ENCODE data around the gene ADTRP. TPM values are rescaled to one million over a fixed set of nuclear protein-coding genes. Genes with fewer than 3 reads are reported as not detected.

ADTRP gene
- total and polyA plus RNA-seq, 2 donors (not counting 1 experiment from before 2014, with no cell fraction given) = 0.23 to 1.7 TPM

DNA sequence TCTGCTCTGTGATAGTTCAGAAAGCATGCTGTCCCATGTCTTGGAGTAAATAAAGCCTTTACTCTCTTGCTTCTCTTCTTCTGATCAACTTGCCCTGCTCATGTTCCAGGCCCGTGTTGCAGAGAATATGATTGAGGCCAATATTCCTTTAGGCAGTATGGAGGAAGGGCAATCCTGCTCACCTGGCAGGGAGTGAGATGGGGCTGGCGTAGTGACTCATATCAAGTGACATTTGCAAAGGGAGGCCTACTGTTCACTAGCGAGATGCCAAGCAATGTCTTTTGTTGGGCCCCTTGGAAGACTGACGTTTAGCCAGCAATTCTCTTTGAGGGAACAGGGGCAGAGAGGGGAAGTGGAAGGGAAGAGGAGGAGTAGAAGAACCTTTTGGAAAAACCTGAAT, 19.7 kb downstream of the ADTRP start:
- H2AFZ ChIP-seq (ENCODE audit: low read length) = no peak overlapping the region
- no peak for DNase-seq (ENCODE audit: low read depth in 2 of 2)
- H3K27me3 ChIP-seq (ENCODE audit: control insufficient read depth, insufficient read depth, low read length) = no peaks in the 10 kb centered on the region
- H3K27ac ChIP-seq (ENCODE audit: insufficient read depth, low read length) = no peak overlapping the region
- H3K4me1 ChIP-seq (ENCODE audit: control insufficient read depth, extremely low read depth, insufficient read depth, low read length) = no peaks in the 10 kb centered on the region
- TF ChIP-seq EZH2 (IDR thresholded peaks at IDR 0.05; ENCODE audit: low read length, missing control alignments) = no peak
- TF ChIP-seq, protein P1, sequence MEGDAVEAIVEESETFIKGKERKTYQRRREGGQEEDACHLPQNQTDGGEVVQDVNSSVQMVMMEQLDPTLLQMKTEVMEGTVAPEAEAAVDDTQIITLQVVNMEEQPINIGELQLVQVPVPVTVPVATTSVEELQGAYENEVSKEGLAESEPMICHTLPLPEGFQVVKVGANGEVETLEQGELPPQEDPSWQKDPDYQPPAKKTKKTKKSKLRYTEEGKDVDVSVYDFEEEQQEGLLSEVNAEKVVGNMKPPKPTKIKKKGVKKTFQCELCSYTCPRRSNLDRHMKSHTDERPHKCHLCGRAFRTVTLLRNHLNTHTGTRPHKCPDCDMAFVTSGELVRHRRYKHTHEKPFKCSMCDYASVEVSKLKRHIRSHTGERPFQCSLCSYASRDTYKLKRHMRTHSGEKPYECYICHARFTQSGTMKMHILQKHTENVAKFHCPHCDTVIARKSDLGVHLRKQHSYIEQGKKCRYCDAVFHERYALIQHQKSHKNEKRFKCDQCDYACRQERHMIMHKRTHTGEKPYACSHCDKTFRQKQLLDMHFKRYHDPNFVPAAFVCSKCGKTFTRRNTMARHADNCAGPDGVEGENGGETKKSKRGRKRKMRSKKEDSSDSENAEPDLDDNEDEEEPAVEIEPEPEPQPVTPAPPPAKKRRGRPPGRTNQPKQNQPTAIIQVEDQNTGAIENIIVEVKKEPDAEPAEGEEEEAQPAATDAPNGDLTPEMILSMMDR (conservative IDR thresholded peaks at IDR 0.05 in 1 of 2, IDR thresholded peaks at IDR 0.05 in 1 of 2; ENCODE audit: low read depth in 1 of 2, low read length in 2 of 2) = no peak
- H3K9ac ChIP-seq (ENCODE audit: insufficient read depth, low read length) = no peak overlapping the region
- no peaks in the 10 kb centered on the region for H4K20me1 ChIP-seq (ENCODE audit: control insufficient read depth, extremely low read depth, insufficient read depth, low read length)
- no peak overlapping the region for H3K4me2 ChIP-seq (ENCODE audit: extremely low read depth, insufficient read depth, low read length)
- no peaks in the 10 kb centered on the region for H3K79me2 ChIP-seq (ENCODE audit: control insufficient read depth, insufficient read depth, low read length)
- no peaks in the 10 kb centered on the region for H3K36me3 ChIP-seq (ENCODE audit: control insufficient read depth, insufficient read depth, low read length)
- no peak overlapping the region for H3K4me3 ChIP-seq (replicated peaks in 1 of 4; ENCODE audit: control extremely low read depth in 1 of 4, insufficient read depth in 1 of 4, low read depth in 3 of 4, low read length in 4 of 4)
- no peaks in the 10 kb centered on the region for H3K9me3 ChIP-seq (ENCODE audit: control insufficient read depth, insufficient read depth, low read depth, low read length)

DNA sequence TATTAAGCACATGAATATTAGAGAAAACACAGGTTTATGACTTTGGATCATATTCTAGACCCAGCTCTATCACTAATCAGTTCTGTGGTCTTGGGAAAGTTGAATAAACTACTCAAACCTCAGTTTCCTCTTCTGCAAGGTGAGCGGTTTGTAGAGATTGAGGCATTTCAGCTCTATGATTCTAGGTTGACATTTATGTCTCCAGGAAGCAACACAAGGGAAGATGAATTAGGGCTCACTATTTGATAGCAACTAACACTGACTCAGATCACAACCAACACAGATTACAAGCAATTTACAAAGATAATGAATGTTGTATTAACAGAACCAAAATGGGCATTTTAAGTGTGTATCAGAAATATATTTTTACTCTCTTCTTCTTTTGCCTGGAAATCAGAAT, 21.9 kb downstream of the ADTRP start:
- H4K20me1 ChIP-seq (ENCODE audit: control insufficient read depth, extremely low read depth, insufficient read depth, low read length) = no peaks in the 10 kb centered on the region
- H3K9ac ChIP-seq (ENCODE audit: insufficient read depth, low read length) = no peak overlapping the region
- H3K4me2 ChIP-seq (ENCODE audit: extremely low read depth, insufficient read depth, low read length) = no peak overlapping the region
- DNase-seq (ENCODE audit: low read depth in 2 of 2) = no peak
- no peak overlapping the region for H3K27ac ChIP-seq (ENCODE audit: insufficient read depth, low read length)
- H3K36me3 ChIP-seq (ENCODE audit: control insufficient read depth, insufficient read depth, low read length) = no peaks in the 10 kb centered on the region
- H3K79me2 ChIP-seq (ENCODE audit: control insufficient read depth, insufficient read depth, low read length) = no peaks in the 10 kb centered on the region
- H2AFZ ChIP-seq (ENCODE audit: low read length) = no peak overlapping the region
- no peaks in the 10 kb centered on the region for H3K9me3 ChIP-seq (ENCODE audit: control insufficient read depth, insufficient read depth, low read depth, low read length)
- H3K4me1 ChIP-seq (ENCODE audit: control insufficient read depth, extremely low read depth, insufficient read depth, low read length) = no peaks in the 10 kb centered on the region
- TF ChIP-seq, protein P1 (conservative IDR thresholded peaks at IDR 0.05 in 1 of 2, IDR thresholded peaks at IDR 0.05 in 1 of 2; ENCODE audit: low read depth in 1 of 2, low read length in 2 of 2) = no peak
- no peak for TF ChIP-seq EZH2 (IDR thresholded peaks at IDR 0.05; ENCODE audit: low read length, missing control alignments)
- H3K4me3 ChIP-seq (replicated peaks in 1 of 4; ENCODE audit: control extremely low read depth in 1 of 4, insufficient read depth in 1 of 4, low read depth in 3 of 4, low read length in 4 of 4) = no peak overlapping the region
- H3K27me3 ChIP-seq (ENCODE audit: control insufficient read depth, insufficient read depth, low read length) = no peaks in the 10 kb centered on the region

DNA sequence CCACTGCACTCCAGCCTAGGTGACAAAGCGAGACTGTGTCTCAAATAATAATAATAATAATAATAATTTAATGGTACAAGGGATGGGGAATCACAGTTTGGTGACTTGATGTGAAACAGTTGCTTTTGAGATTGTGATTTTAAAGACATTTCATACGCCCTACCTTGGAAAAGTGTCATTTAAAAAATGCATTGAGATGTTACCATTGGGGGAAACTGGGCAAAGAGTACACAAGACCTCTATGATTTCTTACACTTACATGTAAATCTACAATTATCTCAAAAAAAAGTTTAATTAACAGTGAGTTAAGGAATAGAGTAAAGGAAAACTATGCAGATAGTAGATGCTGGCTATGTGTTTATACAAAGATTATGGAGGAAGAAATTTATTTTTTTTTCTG, 22.3 kb downstream of the ADTRP start:
- H3K4me2 ChIP-seq (ENCODE audit: extremely low read depth, insufficient read depth, low read length) = no peak overlapping the region
- H3K4me3 ChIP-seq (replicated peaks in 1 of 4; ENCODE audit: control extremely low read depth in 1 of 4, insufficient read depth in 1 of 4, low read depth in 3 of 4, low read length in 4 of 4) = no peak overlapping the region
- no peak overlapping the region for H2AFZ ChIP-seq (ENCODE audit: low read length)
- H3K27ac ChIP-seq (ENCODE audit: insufficient read depth, low read length) = no peak overlapping the region
- H4K20me1 ChIP-seq (ENCODE audit: control insufficient read depth, extremely low read depth, insufficient read depth, low read length) = no peaks in the 10 kb centered on the region
- no peaks in the 10 kb centered on the region for H3K27me3 ChIP-seq (ENCODE audit: control insufficient read depth, insufficient read depth, low read length)
- no peaks in the 10 kb centered on the region for H3K4me1 ChIP-seq (ENCODE audit: control insufficient read depth, extremely low read depth, insufficient read depth, low read length)
- DNase-seq (ENCODE audit: low read depth in 2 of 2) = no peak
- no peaks in the 10 kb centered on the region for H3K9me3 ChIP-seq (ENCODE audit: control insufficient read depth, insufficient read depth, low read depth, low read length)
- TF ChIP-seq EZH2 (IDR thresholded peaks at IDR 0.05; ENCODE audit: low read length, missing control alignments) = no peak
- TF ChIP-seq, protein P1 (conservative IDR thresholded peaks at IDR 0.05 in 1 of 2, IDR thresholded peaks at IDR 0.05 in 1 of 2; ENCODE audit: low read depth in 1 of 2, low read length in 2 of 2) = no peak
- H3K36me3 ChIP-seq (ENCODE audit: control insufficient read depth, insufficient read depth, low read length) = no peaks in the 10 kb centered on the region
- no peak overlapping the region for H3K9ac ChIP-seq (ENCODE audit: insufficient read depth, low read length)
- H3K79me2 ChIP-seq (ENCODE audit: control insufficient read depth, insufficient read depth, low read length) = no peaks in the 10 kb centered on the region
